ENCODE results near the gene RAB27A. TPM values are rescaled to one million over a fixed set of nuclear protein-coding genes. Genes with fewer than 3 reads are reported as not detected.

Gene RAB27A
- polyA plus RNA-seq, 5 donors, result 30.0 to 45.9 (median 36.8) TPM

Other genes with a start within 250 kb of the RAB27A start
- 100 to 1,000 TPM; 133 to 168 (median 150) TPM for gene RSL24D1, start 92.9 kb downstream of the RAB27A start, polyA plus RNA-seq (ENCODE audit: insufficient read depth in 1 of 5, insufficient read length in 5 of 5, low replicate concordance in 1 of 5)
- 10 to 100 TPM; 11.4 to 17.7 (median 13.2) TPM for gene PIGBOS1, start 29.3 kb upstream of the RAB27A start, polyA plus RNA-seq (ENCODE audit: insufficient read depth in 1 of 5, insufficient read length in 5 of 5, low replicate concordance in 1 of 5)
- gene PIGB, start 29.4 kb upstream of the RAB27A start, polyA plus RNA-seq (ENCODE audit: insufficient read depth in 1 of 5, insufficient read length in 5 of 5, low replicate concordance in 1 of 5), result 10 to 100 TPM; 17.5 to 23.3 (median 20.4) TPM
- 10 to 100 TPM; 24.2 to 35.8 (median 34.6) TPM for gene CCPG1, start 118.5 kb upstream of the RAB27A start, polyA plus RNA-seq (ENCODE audit: insufficient read depth in 1 of 5, insufficient read length in 5 of 5, low replicate concordance in 1 of 5)
- gene PIERCE2, start 118.7 kb upstream of the RAB27A start, polyA plus RNA-seq (ENCODE audit: insufficient read depth in 1 of 5, insufficient read length in 5 of 5, low replicate concordance in 1 of 5), result 1 to 10 TPM; 3.1 to 4.2 (median 3.3) TPM
- gene DNAAF4, start 218.4 kb upstream of the RAB27A start, polyA plus RNA-seq (ENCODE audit: insufficient read depth in 1 of 5, insufficient read length in 5 of 5, low replicate concordance in 1 of 5), result 1 to 10 TPM; 5.7 to 9.1 (median 7.5) TPM